ENCODE measurements around the gene MS4A3. TPM values are rescaled to one million over a fixed set of nuclear protein-coding genes. Genes with fewer than 3 reads are reported as not detected.
"Not testable (repeated sequence)": the region's sequence is repeated elsewhere in the genome, so short reads cannot be mapped to it uniquely, and the experiment has no call there.

Gene MS4A3
- total RNA-seq, 1 donor from 2014 or later: not detected

DNA sequence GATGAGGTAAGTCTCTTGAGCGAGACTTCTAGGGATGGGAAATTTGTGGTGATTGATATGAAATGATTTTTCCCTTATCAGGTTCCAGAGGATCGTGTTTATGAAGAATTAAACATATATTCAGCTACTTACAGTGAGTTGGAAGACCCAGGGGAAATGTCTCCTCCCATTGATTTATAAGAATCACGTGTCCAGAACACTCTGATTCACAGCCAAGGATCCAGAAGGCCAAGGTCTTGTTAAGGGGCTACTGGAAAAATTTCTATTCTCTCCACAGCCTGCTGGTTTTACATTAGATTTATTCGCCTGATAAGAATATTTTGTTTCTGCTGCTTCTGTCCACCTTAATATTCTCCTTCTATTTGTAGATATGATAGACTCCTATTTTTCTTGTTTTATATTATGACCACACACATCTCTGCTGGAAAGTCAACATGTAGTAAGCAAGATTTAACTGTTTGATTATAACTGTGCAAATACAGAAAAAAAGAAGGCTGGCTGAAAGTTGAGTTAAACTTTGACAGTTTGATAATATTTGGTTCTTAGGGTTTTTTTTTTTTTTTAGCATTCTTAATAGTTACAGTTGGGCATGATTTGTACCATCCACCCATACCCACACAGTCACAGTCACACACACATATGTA, 39.1 kb downstream of the MS4A3 start:
- DNase-seq (ENCODE audit: low read depth in 2 of 2): no peak

DNA sequence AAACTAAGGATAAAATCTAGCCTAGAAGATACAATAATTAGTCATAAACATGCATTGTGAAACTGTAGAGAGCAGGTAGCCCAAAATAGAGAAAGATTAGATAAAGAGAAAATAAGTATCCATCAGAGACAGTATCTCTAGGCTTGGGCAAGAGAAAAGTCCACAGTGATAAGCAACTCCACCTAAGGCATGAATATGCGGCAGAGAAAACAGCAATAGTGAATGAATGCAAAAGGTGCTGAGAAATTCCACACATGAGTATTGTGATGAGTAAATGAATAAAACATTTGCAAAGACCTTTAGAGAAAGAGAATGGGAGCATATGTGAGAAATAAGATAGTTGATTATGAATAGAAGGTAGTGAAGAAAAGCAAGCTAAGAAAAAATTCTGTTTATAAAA, 40.7 kb downstream of the MS4A3 start:
- no peak for DNase-seq (ENCODE audit: low read depth in 2 of 2)

DNA sequence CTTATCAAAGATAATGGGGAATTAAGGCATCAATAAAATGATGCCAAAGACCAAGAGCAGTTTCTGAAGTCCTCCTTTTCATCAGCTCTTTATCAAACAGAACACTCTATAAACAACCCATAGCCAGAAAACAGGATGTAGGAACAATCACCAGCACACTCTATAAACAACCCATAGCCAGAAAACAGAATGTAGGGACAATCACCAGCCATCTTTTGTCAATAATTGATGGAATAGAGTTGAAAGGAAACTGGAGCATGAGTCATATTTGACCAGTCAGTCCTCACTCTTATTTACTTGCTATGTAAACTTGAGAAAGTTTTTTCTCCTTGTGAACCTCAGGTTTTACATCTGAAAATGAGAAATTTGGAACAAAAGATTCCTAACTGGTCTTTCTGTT, 42.0 kb downstream of the MS4A3 start:
- peak in 1 of 2 donors; percentile 14 for DNase-seq (ENCODE audit: low read depth in 2 of 2)

DNA sequence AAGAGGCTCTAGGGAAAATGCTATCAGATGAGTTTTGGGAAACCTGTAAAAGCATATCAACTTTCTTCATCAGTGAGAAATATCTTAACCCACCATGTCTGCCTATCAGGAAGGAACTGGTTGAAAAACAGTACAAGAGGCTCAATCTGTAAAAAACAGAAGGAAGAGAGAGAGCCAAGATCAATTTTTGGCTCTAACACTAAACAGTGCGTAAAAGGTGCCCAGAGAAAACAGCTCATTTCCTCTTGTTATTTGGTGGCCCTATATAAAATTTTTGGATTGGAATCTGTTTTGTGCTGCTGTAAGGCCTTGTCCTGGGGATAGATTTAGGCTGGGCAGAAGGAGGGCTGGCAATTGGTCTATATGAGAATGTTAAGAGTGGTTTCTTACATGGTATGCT, 44.1 kb downstream of the MS4A3 start:
- no peak for DNase-seq (ENCODE audit: low read depth in 2 of 2)

DNA sequence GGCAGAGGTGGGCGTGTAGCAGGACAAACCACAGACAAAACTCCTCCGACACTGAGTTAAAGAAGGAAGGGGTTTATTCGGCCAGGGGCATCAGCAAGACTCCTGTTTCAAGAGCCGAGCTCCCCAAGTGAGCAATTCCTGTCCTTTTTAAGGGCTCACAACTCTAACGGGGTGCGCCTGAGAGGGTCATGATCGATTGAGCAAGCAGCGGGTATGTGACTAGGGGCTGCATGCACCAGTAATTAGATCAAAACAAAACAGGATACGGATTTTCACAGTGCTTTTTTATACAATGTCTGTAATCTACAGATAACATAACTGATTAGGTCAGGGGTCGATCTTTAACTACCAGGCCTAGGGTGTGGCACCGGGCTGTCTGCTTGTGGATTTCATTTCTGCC, 44.9 kb downstream of the MS4A3 start:
- DNase-seq (ENCODE audit: low read depth in 2 of 2): not testable (repeated sequence)

DNA sequence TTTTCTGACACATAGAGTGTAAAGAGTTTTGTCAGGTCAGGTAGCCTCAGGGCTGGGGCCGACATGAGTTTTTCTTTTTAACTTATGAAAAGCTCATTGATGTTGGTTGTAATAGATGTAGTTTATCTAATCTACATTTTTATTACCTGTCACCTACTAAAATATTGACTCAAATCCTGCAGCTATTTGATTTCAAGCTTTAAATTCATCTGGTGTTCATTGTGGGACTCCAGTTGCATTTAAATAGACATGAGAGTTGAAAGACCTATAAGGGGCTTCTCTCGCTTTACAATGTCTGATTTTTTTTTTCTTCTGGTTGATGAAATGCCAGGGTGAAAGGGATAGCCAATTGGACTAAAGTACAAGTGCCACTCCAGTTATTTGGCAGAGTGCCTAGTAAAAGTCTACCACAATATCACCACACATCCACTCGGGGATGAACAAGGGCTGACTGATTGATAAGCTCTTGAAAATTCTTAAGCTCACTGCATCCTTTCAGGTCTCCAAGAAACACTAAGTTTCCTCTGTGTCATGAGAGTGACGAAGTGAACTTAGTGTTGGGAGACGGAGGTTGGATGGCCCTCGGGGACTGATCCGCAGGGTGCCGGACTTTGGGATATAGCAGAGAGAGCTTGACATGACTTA, 48.1 kb downstream of the MS4A3 start:
- DNase-seq (ENCODE audit: low read depth in 2 of 2): not testable (repeated sequence)

DNA sequence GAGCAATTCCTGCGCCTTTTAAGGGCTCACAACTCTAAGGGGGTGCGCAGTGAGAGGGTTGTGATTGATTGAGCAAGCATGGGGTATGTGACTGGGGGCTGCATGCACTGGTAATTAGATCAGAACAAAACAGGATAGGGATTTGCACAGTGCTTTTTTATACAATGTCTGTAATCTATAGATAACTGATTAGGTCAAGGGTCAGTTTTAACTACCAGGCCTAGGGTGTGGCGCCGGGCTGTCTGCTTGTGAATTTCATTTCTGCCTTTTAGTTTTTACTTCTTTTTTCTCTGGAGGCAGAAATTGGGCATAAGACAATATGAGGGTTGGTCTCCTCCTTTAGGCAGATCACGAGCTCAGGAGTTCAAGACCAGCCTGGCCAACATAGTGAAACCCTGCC, 52.2 kb downstream of the MS4A3 start:
- DNase-seq (ENCODE audit: low read depth in 2 of 2): not testable (repeated sequence)

DNA sequence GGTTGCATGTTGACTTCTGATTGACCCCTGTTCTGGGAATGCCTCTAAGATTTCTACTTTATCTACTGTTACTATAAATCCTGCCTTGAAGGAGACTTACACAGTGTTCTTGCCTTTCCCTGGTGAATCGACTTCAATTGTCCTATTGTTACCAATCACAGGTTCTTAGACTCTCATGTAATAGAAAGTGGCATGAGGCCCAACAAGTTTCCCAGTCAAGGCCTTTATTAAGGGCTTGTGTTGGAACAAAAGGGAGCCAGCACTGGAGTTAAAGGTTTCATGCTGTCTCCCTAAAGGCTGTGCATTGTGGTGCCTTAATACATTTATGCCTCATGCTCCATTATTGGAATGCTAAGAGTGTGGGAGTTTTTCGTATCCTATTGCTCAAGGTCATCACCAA, 55.3 kb downstream of the MS4A3 start:
- DNase-seq (ENCODE audit: low read depth in 2 of 2): no peak

DNA sequence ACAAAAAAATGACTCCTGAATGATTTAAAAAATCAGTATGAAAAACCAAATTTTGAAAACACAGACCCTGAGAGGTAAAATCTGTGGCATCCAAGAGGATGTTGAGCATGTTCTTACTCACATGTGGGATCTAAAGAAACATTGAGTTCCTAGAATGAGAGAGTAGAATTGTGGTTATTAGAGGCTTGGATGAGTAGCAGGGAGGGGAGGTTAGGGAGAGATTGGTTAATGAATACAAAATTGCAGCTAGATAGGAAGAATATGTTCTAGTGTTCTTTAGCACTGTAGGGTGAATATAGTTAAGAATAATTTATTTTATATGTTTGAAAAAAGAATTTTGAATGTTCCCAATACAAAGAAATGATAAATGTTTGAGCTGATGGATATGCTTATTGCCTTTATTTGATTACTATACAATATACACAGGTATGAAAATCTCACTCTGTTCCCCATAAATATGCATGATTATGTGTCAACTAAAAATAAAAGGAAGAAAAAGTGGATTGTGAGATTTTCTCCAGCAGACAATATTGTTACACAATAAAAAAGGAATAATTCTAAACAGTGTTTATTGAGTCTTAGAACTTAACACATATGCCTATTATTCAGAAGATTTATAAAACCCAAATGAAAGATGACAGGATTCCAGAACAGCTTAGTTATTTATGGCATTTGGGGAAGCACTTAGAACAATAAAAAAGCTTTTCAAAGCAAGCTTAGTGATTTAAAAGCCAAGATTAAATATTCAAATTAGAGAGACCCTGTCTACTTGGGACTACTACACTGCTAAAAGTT, 60.7 kb downstream of the MS4A3 start:
- no peak for DNase-seq (ENCODE audit: low read depth in 2 of 2)

DNA sequence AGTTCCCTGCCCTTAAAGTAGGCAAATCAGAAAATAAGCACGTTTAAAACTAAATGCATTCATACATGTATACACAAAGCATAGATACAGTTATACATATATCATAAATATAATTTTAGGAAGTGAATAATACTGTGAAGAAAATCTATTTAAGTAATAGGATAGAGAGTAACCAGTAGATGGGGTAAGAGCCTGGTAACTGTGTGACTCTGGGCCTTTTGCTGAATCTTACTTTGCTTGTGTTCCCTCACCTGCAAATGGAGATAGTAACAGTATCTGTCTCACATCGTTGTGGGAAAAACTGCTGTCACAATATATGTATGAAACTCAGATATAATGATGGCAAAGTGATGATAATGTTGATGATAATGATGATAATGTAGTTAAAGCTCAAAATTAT, 61.9 kb downstream of the MS4A3 start:
- peak in 1 of 2 donors; percentile 38 for DNase-seq (ENCODE audit: low read depth in 2 of 2)

DNA sequence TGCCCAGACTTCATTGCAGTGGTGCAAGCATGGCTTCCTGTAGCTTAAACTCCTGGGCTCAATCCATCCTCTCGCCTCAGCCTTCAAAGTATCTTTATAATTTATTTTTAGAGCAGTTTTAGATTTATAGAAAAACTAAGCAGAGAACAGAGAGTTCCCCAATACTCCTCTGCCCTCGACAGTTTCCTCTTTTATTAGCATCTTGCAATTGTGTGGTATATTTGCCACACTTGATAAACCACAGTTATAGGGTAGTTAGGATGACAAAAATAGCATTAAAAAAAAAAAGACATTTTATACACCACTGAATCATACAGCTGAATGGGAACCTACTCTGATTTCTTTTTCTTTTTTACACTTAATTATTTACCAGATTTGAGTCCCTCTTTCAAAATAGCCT, 63.2 kb downstream of the MS4A3 start:
- DNase-seq (ENCODE audit: low read depth in 2 of 2): no peak

Other genes starting within 250 kb of the MS4A3 start
- 19.4 and 25.5 TPM in 2 replicates for gene MRPL16, start 245.9 kb upstream of the MS4A3 start, total RNA-seq
- not detected in 2 replicates for gene CBLIF, start 211.2 kb upstream of the MS4A3 start, total RNA-seq
- not detected in 2 replicates for gene TCN1, start 190.2 kb upstream of the MS4A3 start, total RNA-seq
- gene OOSP3, start 177.9 kb upstream of the MS4A3 start, total RNA-seq: not detected in 2 replicates
- not detected in 2 replicates for gene OOSP1, start 118.2 kb upstream of the MS4A3 start, total RNA-seq
- not detected in 2 replicates for gene OOSP4A, start 92.6 kb upstream of the MS4A3 start, total RNA-seq
- not detected in 2 replicates for gene OOSP4B, start 39.5 kb upstream of the MS4A3 start, total RNA-seq
- not detected in 2 replicates for gene OOSP2, start 16.3 kb upstream of the MS4A3 start, total RNA-seq
- gene MS4A2, start 32.0 kb downstream of the MS4A3 start, total RNA-seq: not detected in 2 replicates
- gene MS4A6A, start 126.4 kb downstream of the MS4A3 start, total RNA-seq: 0.22 TPM in 1 of 2 replicates, not detected in the other
- gene MS4A4E, start 186.5 kb downstream of the MS4A3 start, total RNA-seq: not detected in 2 replicates
- gene MS4A4A, start 224.0 kb downstream of the MS4A3 start, total RNA-seq: not detected in 2 replicates